Hematopoietic multipotent progenitor cell treated with erythropoietin and hydrocortisone succinate and interleukin-3 and kit ligand, for 4 days (in vitro differentiated cells): ENCODE results near the gene YRDC.

Experiments used
- DNase-seq: peaks from one replicate; pipeline ENCODE4 v3.0.0-alpha.2; 2015

YRDC gene, protein sequence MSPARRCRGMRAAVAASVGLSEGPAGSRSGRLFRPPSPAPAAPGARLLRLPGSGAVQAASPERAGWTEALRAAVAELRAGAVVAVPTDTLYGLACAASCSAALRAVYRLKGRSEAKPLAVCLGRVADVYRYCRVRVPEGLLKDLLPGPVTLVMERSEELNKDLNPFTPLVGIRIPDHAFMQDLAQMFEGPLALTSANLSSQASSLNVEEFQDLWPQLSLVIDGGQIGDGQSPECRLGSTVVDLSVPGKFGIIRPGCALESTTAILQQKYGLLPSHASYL

GRCh38 chr1:37807555-37808368 lies at the start of gene YRDC, which contains the start of gene C1orf122:
TSS of gene YRDC (minus strand) at chr1:37808208. CDS start at chr1:37808180, 28 bp downstream.
TSS of gene C1orf122 (plus strand) at chr1:37807790. CDS start at chr1:37808405, 615 bp downstream.
- peak; percentile 98 for DNase-seq

GRCh38 chr1:37854406-37854805 lies 46.4 kb upstream of the YRDC start:
- peak; percentile 28 for DNase-seq

DNA sequence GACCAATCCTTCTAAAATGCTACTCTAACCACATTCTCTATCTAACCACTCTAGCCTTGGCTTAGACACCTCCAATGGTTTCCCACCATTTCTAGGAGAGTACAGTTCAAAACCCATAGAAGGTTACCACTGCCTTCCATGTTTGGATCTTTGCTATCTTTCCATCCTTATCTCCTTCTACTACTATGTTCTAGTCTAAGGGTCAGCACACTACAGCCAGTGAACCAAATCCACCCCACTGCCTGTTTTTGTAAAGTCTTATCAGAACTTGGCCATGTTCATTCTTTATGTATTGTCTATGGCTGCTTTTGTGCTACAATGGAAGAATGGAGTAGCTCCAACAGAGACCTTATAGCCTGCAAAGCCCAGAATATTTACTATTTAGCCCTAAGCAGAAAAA lies 45.1 kb upstream of the YRDC start:
- DNase-seq = no peak

DNA sequence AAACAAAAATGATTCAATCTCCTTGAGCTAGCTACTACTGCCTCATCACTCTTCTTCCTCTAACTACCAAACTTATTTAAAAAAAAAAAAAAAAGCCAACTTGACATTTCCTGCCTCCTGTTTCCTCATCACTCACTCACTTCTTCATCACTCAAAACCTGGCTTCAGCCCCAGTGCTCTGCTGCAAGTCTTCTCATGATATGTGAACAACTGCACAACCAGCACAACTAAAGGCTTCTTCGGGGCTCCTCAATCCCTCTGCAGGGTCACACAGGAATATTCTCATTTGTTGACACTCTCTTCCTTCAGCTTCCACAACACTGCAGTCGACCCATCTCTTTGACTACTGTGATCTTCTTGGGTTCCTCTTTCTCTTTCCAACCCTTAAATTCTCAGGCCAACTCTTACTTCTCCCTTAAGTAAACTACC lies 43.8 kb upstream of the YRDC start:
- DNase-seq = peak; percentile 45

DNA sequence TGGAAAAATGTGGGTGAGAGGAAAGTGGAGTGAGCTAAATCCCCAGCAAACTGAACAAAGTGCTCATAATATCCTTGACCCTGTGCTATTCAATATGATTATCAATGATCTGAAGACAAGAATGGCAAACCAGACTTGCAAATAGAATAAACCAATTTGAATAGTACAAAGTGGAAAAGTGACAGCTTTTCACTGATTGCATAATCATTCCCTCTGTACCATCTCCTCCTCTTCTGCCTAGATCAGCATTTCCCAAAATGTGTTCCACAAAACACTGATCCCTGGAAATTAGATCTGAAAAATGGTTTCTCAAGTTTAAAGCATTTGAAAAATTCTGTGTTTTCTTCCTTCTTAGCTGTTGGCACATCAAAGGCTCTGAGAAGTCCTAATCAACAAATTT lies 43.3 kb upstream of the YRDC start:
- no peak for DNase-seq

DNA sequence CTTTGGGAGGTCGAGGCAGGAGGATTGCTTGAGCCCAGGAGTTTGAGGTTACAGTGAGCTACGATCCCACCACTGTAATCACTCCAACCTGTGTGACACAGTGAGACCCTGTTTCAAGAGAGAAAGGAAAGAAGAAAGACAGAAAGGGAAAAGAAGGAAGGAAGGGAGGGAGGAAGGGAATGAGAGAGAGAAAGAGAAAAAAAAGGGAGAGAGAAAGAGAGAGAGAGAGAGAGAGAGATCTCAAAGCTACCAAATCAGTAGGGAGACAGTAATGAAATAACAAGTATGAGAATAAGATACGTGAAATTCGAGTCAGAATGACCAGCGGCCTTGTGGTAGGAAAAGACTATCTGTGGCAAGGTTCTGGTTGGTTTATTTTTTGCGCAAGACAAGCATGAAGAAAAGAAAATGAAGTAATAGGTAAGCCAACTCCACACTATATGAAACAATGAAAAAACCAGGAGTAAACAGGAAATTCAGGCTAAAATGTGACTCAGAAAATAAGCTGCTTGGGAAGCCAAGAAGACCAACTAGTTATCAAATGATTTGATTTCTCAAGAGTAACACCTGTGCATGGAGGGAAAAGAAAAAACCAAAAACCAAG lies 42.4 kb upstream of the YRDC start:
- peak; percentile 44 for DNase-seq

DNA sequence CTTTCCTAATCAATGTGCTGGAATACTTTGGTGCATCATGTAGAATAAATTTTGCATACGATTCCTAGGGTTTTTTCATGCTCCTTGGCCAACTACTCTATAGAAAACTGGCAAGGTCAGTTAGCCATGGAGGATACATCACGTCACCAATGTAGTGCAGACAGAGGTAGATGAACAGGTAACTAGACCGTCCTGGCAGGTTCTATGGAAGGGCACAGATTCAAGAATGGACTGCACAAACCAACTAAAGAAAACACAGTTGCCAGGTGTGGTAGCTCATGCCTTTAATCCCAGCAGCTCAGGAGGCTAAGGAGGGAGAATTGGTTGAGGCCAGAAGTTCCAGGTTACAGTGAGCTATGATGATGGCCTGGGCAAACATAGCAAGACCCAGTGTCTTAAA lies 41.5 kb upstream of the YRDC start:
- no peak for DNase-seq

DNA sequence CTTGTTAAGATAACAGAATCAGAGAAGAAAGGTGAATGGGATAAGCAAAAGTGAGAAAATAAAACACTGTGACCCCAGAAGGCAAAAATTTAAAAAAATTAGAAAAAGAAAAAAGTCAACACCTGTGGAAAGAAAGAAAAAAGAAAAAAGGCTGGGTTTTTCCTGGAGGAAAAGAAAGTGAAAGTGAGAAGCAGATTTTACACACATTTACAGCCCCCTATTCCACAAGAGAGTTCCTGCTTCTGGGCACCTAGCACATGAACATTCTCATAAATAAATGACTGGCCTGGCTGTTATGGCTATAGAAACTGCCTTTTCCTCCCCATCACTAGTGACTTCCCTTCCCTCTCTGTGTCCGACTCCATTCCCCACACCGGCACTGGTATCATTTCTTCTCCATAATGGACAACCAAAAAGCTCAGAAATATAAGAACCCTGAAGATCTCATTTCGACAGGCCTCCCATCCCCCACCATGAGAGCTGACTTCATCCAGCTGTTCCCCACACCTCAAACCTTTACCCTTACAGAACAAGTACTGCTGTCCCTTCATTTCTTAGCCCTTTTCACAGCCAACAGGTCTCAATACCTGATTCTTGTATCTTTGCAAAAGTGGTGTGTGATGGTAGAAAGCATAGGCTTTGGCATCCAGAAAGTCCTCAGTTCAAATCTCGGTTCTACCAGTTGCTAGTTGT lies 38.8 kb upstream of the YRDC start:
- DNase-seq = no peak

GRCh38 chr1:37845786-37846185 lies 37.8 kb upstream of the YRDC start:
- peak; percentile 50 for DNase-seq

GRCh38 chr1:37845049-37845646 lies 37.1 kb upstream of the YRDC start:
- DNase-seq = no peak

DNA sequence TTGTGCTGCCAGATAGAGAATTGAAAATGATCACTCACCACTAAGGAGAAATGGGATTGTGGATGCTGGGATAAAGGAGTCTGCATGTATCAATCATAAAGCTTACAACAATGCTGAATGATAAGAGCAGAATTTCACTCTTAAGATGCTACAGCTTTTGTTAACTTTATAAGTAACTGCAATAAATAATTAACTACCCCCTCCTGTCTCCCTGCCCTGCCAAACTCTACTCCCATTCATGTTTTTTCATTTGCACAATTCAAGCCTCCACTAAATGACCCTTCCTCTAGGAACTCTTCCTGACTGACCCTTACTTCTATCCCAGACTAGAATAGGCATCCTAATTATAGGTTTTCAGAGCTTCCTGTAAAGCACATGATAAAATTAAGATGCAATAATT lies 36.5 kb upstream of the YRDC start:
- DNase-seq = no peak

DNA sequence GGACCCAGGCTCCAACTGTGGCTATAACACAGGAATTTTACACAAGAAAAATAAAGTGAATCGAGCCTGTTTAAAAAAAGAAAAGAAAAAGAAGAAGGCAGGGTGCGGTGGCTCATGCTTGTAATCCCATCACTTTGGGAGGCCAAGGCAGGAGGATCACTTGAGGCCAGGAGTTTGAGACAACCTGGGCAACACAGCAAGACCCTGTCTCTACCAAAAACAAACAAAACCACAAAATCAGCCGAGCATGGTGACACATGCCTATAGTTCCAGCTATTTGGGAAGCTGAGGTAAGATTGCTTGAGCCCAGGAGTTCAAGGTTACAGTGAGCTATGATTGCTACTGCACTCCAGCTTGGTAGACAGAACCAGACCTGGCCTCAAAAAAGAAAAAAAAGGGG lies 33.6 kb upstream of the YRDC start:
- DNase-seq = no peak

GRCh38 chr1:37840711-37841110 lies 32.7 kb upstream of the YRDC start:
- DNase-seq = no peak

- DNase-seq = no peak
Measured at GRCh38 chr1:37839676-37840075, 31.7 kb upstream of the YRDC start.

DNA sequence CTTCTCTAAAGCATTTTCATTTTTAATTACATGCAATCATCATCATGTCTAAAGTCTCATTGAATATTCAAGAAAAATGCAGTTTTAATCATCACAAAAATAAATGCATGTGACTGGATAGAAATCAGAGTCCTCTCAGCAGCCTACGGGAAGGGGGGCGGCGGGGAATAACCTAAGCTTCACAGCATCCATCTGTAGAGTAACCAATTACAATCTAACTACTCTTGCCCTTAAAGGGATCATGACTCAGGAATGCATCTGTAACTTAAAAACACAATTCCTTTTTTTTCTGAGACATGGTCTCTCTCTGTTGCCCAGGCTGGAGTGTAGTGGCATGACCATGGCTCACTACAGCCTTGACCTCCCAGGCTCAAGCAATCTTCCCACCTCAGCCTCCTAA lies 28.8 kb upstream of the YRDC start:
- no peak for DNase-seq

DNA sequence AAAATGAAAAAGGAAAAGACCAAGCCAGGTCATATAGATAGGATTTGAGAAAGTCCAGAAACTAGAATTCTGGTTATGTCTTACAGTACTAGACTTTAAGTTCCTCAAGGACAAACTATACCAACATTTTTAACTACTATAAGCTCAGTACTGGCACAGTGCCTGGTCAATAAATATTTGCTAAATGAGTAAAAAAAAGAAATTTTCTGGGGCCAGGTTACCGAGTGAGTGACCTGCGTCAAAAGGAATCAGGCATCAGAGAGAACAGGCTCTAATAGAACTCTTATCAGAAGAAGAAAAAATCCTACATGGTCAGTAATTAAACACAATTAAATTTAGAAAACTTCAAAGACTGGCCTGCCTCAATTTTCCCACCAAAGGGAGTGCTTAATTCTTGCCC lies 23.8 kb upstream of the YRDC start:
- DNase-seq = no peak

DNA sequence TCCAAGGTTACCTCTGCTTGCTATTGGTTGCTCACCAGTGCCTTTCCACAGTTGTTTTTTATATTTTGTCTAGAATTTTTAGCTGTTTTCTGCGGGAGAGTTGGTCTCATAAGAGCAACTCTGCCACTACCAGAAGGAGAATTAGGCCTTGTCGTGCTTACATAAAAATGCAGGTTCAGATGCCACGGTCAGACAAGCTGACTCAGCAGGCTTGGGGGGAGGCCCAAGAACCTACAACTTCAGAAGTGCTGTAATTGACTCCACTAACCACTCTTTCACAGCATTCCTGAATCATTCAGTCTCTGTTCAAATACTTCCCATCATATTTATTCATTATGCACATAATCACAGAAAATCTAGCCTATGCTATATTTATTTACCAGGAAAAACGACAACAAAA lies 23.1 kb upstream of the YRDC start:
- DNase-seq = no peak

DNA sequence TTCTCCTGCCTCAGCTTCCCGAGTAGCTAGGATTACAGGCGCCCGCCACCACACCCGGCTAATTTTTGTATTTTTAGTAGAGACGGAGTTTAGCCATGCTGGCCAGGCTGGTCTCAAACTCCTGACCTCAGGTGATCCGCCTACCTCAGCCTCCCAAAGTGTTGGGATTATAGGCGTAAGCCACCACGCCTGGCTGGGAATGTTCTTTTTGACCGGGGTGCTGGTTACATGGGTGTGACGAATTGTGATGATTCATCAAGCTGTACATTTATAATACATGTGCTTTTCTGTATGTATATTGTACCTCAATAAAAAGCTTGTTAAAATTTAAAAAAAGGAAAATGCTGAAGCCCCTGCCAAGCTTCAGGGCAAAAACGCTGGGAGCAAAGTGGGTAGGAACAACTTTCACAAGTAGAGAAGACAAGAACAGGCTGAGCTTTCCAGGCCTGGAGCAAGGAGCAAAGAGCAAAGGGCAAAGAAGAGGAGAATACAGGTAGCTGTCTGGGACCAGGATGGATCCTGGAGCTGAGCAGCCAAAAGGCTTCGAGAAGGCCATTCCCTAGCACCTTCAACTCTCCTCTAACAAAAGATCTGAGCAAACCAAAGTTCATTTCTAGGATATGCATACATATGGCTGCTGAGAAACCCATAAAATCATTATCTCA lies 20.5 kb upstream of the YRDC start:
- DNase-seq = no peak

DNA sequence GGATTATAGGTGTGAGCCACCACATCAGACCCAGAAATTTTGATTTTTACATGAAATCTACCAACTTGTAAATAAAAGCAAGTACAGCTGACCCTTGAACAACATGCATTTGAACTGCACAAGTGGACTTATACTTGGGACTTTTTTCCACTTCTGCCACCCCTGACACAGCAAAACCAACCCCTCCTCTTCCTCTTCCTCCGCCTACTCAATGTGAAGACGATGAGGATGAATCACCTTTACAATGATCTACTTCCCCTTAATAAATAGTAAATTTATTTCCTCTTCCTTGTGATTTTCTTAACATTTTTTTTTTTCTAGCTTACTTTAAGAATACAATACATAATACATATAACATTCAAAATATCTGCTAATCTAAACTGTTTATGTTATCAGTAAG lies 17.5 kb upstream of the YRDC start:
- no peak for DNase-seq

DNA sequence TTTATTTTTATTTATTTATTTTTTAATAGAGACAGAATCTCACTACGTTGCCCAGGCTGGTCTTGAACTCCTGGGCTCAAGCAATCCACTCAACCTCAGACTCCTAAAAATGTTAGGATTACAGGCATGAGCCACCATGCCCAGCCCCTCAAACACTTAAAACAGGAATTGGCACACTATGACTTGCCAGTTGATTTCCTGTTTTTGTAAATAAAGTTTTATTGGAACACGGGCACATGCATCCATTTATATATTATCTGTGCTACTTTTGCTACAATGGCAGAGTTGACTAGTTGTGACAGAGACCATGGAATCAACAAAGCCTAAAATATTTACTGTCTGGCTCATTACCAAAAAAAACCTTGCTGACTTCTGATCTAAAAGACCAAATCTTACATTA lies 16.0 kb upstream of the YRDC start:
- no peak for DNase-seq

- DNase-seq = no peak
Measured at GRCh38 chr1:37822906-37823815, 15.2 kb upstream of the YRDC start.
